HepG2 (cell line): ENCODE data around the gene CSE1L. TPM values are rescaled to one million over a fixed set of nuclear protein-coding genes. Genes with fewer than 3 reads are reported as not detected.

ENCODE experiments used
- AGO2 ChIP-seq: fragments of 200-400 bp; formaldehyde crosslinking; optimal IDR thresholded peaks from 2 replicates; pipeline ENCODE3; 2017; ENCODE audit warnings: mild to moderate bottlenecking, low read depth, low read length, moderate library complexity
- ARID4A ChIP-seq: sonication (generic); formaldehyde crosslinking; IDR thresholded peaks from 2 replicates; pipeline ENCODE4 v1.5.0; 2020; ENCODE audit warnings: mild to moderate bottlenecking, missing genetic modification reagents, borderline replicate concordance
- CAMTA2 ChIP-seq: sonication (generic); formaldehyde crosslinking; IDR thresholded peaks from 2 replicates; pipeline ENCODE4 v1.4.0; 2020; ENCODE audit warnings: mild to moderate bottlenecking, missing genetic modification reagents, borderline replicate concordance
- FOXJ3 ChIP-seq: sonication (generic); formaldehyde crosslinking; IDR thresholded peaks from 2 replicates; pipeline ENCODE4 v1.4.0; 2020; ENCODE audit warnings: missing genetic modification reagents, mild to moderate bottlenecking, borderline replicate concordance
- JUNB ChIP-seq: sonication (generic); formaldehyde crosslinking; IDR thresholded peaks from 2 replicates; pipeline ENCODE4 v1.8.0; 2022; ENCODE audit warnings: missing genetic modification reagents, mild to moderate bottlenecking, borderline replicate concordance
- MAFK ChIP-seq, 2 experiments: IDR thresholded peaks in 1 of 2; conservative IDR thresholded peaks in 1 of 2; 2 replicates each; pipeline ENCODE4 v1.6.1; 2011; ENCODE audit warnings: improper control_type of control experiment in 2 of 2, low read length in 2 of 2
- MATR3 ChIP-seq: sonication (generic); formaldehyde crosslinking; IDR thresholded peaks from 2 replicates; pipeline ENCODE4 v1.4.0; 2020; ENCODE audit warnings: missing genetic modification reagents
- NCOA2 ChIP-seq: sonication (generic); formaldehyde crosslinking; IDR thresholded peaks from 2 replicates; pipeline ENCODE4 v1.8.0; 2022; ENCODE audit warnings: inconsistent platforms
- PHB2 ChIP-seq: fragments of 450-650 bp; IDR thresholded peaks from 2 replicates; pipeline ENCODE4 v1.6.1; 2018; ENCODE audit not compliant: partially characterized antibody
- POLR2G ChIP-seq: fragments of 200-400 bp; formaldehyde crosslinking; IDR thresholded peaks from 2 replicates; pipeline ENCODE4 v1.6.1; 2018; ENCODE audit warnings: mild to moderate bottlenecking, low read depth, low read length, moderate library complexity
- RNF219 ChIP-seq: sonication (generic); formaldehyde crosslinking; IDR thresholded peaks from 2 replicates; pipeline ENCODE4 v1.5.0; 2020; ENCODE audit warnings: mild to moderate bottlenecking, missing genetic modification reagents
- USF2 ChIP-seq, 2 experiments: sonication (generic) in 1 of 2; formaldehyde crosslinking in 1 of 2; IDR thresholded peaks; 2 replicates each; pipeline versions ENCODE4 v1.5.1 to v1.6.1; 2011 to 2020; ENCODE audit warnings: borderline replicate concordance in 1 of 2, low read depth in 1 of 2, low read length in 1 of 2, mild to moderate bottlenecking in 1 of 2, missing genetic modification reagents in 1 of 2, moderate library complexity in 1 of 2
- ZNF234 ChIP-seq: sonication (generic); formaldehyde crosslinking; conservative IDR thresholded peaks from 2 replicates; pipeline ENCODE4 v1.5.1; 2020; ENCODE audit warnings: mild to moderate bottlenecking, missing genetic modification reagents
- ZNF263 ChIP-seq: sonication (generic); formaldehyde crosslinking; IDR thresholded peaks from 2 replicates; pipeline ENCODE4 v1.4.0; 2020; ENCODE audit warnings: missing genetic modification reagents
- ZNF30 ChIP-seq: sonication (generic); formaldehyde crosslinking; IDR thresholded peaks from 2 replicates; pipeline ENCODE4 v1.5.0; 2020; ENCODE audit warnings: mild to moderate bottlenecking, missing genetic modification reagents
- ZNF639 ChIP-seq: conservative IDR thresholded peaks from 2 replicates; pipeline ENCODE4 v1.6.1; 2018; ENCODE audit warnings: missing genetic modification reagents
- ZNF660 ChIP-seq: sonication (generic); formaldehyde crosslinking; IDR thresholded peaks from 2 replicates; pipeline ENCODE4 v1.5.1; 2020; ENCODE audit warnings: mild to moderate bottlenecking, low read depth, missing genetic modification reagents, borderline replicate concordance
- ZNF737 ChIP-seq: sonication (generic); formaldehyde crosslinking; IDR thresholded peaks from 2 replicates; pipeline ENCODE4 v1.5.0; 2020; ENCODE audit warnings: missing genetic modification reagents, mild to moderate bottlenecking, borderline replicate concordance
- ZNF768 ChIP-seq: sonication (generic); formaldehyde crosslinking; IDR thresholded peaks from 2 replicates; pipeline ENCODE4 v1.4.0; 2020; ENCODE audit warnings: missing genetic modification reagents
- ZSCAN30 ChIP-seq: sonication (generic); formaldehyde crosslinking; IDR thresholded peaks from 2 replicates; pipeline ENCODE4 v1.5.0; 2020; ENCODE audit warnings: mild to moderate bottlenecking, missing genetic modification reagents
- polyA plus RNA-seq, 8 experiments: library from polyadenylated mRNA; depleted of rRNA in 3 of 8; stranded (reverse) in 7 of 8; unstranded in 1 of 8; fragments of >200 nt; fragmentation: Illumina TruSeq in 4 of 8; extraction: Trizol in 4 of 8; gene quantifications; 2 replicates each; pipeline versions ENCODE4 v1.2.1 to v1.2.3, GENCODE V29; 2011 to 2016; ENCODE audit warnings: low read depth in 4 of 8, missing spikeins in 1 of 8, mixed read lengths in 1 of 8; ENCODE audit not compliant: insufficient read depth in 1 of 8
- total RNA-seq, 5 experiments: library from RNA; depleted of rRNA; stranded (reverse); fragments of >200 nt; fragmentation: Illumina TruSeq; extraction: Trizol; gene quantifications; 2 replicates each; pipeline ENCODE4 v1.2.3, GENCODE V29; 2016; ENCODE audit warnings: low read depth in 1 of 5

Gene CSE1L
- total and polyA plus RNA-seq, 2 of the 13 experiments (the other 11 are each of a cell fraction or from before 2014, with no cell fraction given): 56.9 to 258 TPM

GRCh38 chr20:49119988-49120387 lies 73.9 kb downstream of the CSE1L start (continued):
- TF ChIP-seq ZNF639 (CRISPR knock-in tag): no peak
- TF ChIP-seq ZNF737: no peak
- TF ChIP-seq PHB2: no peak
- no peak for TF ChIP-seq CAMTA2 (CRISPR knock-in tag)
- TF ChIP-seq ZNF263: no peak
- TF ChIP-seq ZNF30 (CRISPR knock-in tag): no peak
- no peak for TF ChIP-seq FOXJ3 (CRISPR knock-in tag)
- peak; percentile 96 to 97 for TF ChIP-seq MAFK (conservative IDR thresholded peaks at IDR 0.05 in 1 of 2, IDR thresholded peaks at IDR 0.05 in 1 of 2; ENCODE audit: low read length in 2 of 2)
- TF ChIP-seq ZNF768: peak; percentile 42; the same call in 1 of the 2 replicates
- no peak for TF ChIP-seq USF2 (IDR thresholded peaks at IDR 0.05; ENCODE audit: low read depth, low read length)
- no peak for TF ChIP-seq USF2 (CRISPR knock-in tag; IDR thresholded peaks at IDR 0.05; ENCODE audit: borderline replicate concordance)
- TF ChIP-seq ZNF234 (CRISPR knock-in tag): no peak
- no peak for TF ChIP-seq ZNF660 (CRISPR knock-in tag)
- TF ChIP-seq JUNB (CRISPR knock-in tag): 0 out of 2 replicates have a peak, but pooled peaks have one; percentile 19
- no peak for TF ChIP-seq RNF219 (CRISPR knock-in tag)
- TF ChIP-seq ZSCAN30 (CRISPR knock-in tag): no peak
- no peak for TF ChIP-seq NCOA2
- no peak for TF ChIP-seq MATR3 (CRISPR knock-in tag)
- no peak for TF ChIP-seq AGO2
- TF ChIP-seq ARID4A (CRISPR knock-in tag): 0 out of 2 replicates have a peak, but pooled peaks have one; percentile 6
- no peak for TF ChIP-seq POLR2G
